Esophagus squamous epithelium (tissue), 4 donors: ENCODE data around the gene CSPG5.

Source experiments
- CTCF ChIP-seq, 6 experiments: fragments of 450-650 bp in 4 of 6; fragments of 200-600 bp in 2 of 6; sonication (generic) in 2 of 6; IDR thresholded peaks; one replicate each; pipeline ENCODE4 v1.5.1; 2016 to 2019; ENCODE audit warnings: antibody characterized with exemption in 6 of 6, mild to moderate bottlenecking in 4 of 6, moderate library complexity in 4 of 6
- POLR2A ChIP-seq, 4 donors: fragments of 450-650 bp; IDR thresholded peaks; one replicate each; pipeline ENCODE4 v1.6.1; 2017; ENCODE audit warnings: antibody characterized with exemption in 4 of 4, mild to moderate bottlenecking in 4 of 4, moderate library complexity in 3 of 4

GRCh38 chr3:47553407-47553806 is 25.3 kb downstream of the CSPG5 start:
- TF ChIP-seq POLR2A (IDR thresholded peaks at IDR 0.05) (no peak), CTCF (IDR thresholded peaks at IDR 0.05) (no peak)
